ENCODE measurements around the gene MTHFD1L.
"Not testable (repeated sequence)": the region's sequence is repeated elsewhere in the genome, so short reads cannot be mapped to it uniquely, and the experiment has no call there.

DNA sequence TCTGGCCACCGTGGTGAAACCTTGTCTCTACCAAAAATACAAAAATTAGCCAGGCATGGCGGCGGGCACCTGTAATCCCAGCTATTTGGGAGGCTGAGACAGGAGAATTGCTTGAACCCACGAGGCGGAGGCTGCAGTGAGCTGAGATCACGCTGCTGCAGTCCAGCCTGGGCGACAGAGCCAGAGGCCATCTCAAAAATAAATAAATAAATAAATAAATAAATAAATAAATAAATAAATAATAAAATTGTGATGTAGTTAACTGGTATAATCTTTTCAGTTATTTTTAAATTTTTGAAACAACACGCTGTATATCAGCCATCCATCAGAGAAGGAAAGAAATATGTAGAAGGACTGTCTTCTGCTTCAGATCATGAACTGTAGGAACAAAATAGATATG, 221.6 kb downstream of the MTHFD1L start:
- TF ChIP-seq, protein P1, sequence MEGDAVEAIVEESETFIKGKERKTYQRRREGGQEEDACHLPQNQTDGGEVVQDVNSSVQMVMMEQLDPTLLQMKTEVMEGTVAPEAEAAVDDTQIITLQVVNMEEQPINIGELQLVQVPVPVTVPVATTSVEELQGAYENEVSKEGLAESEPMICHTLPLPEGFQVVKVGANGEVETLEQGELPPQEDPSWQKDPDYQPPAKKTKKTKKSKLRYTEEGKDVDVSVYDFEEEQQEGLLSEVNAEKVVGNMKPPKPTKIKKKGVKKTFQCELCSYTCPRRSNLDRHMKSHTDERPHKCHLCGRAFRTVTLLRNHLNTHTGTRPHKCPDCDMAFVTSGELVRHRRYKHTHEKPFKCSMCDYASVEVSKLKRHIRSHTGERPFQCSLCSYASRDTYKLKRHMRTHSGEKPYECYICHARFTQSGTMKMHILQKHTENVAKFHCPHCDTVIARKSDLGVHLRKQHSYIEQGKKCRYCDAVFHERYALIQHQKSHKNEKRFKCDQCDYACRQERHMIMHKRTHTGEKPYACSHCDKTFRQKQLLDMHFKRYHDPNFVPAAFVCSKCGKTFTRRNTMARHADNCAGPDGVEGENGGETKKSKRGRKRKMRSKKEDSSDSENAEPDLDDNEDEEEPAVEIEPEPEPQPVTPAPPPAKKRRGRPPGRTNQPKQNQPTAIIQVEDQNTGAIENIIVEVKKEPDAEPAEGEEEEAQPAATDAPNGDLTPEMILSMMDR (IDR thresholded peaks at IDR 0.05) = not testable (repeated sequence)
- TF ChIP-seq EZH2, EZH2phosphoT487 (IDR thresholded peaks at IDR 0.05): not testable (repeated sequence)
